Measurements from ENCODE around the gene VCPKMT. TPM values are rescaled to one million over a fixed set of nuclear protein-coding genes. Genes with fewer than 3 reads are reported as not detected.

The VCPKMT gene
- total RNA-seq (ENCODE audit: low replicate concordance) = 2.2 and 4.1 TPM in 2 replicates

GRCh38 chr14:50116181-50116956, at the start of gene VCPKMT:
TSS of gene VCPKMT (minus strand) at chr14:50116572. CDS start at chr14:50116552, 20 bp downstream.

Other genes with a start within 250 kb of the VCPKMT start
- gene ARF6, start 223.5 kb downstream of the VCPKMT start, total RNA-seq (ENCODE audit: low replicate concordance) = 28.5 and 50.9 TPM in 2 replicates
- 7.7 and 16.8 TPM in 2 replicates for gene SOS2, start 115.0 kb upstream of the VCPKMT start, total RNA-seq (ENCODE audit: low replicate concordance)
- gene L2HGDH, start 195.7 kb upstream of the VCPKMT start, total RNA-seq (ENCODE audit: low replicate concordance) = 3.0 and 3.7 TPM in 2 replicates
- 2.3 and 4.1 TPM in 2 replicates for gene DMAC2L, start 195.8 kb upstream of the VCPKMT start, total RNA-seq (ENCODE audit: low replicate concordance)

All from smooth muscle cell of the coronary artery (primary cell).